ENCODE results near the gene GZMM.
A peak's percentile ranks its signal among the peaks of the same experiment; 100 is the strongest.

Gene GZMM

DNA sequence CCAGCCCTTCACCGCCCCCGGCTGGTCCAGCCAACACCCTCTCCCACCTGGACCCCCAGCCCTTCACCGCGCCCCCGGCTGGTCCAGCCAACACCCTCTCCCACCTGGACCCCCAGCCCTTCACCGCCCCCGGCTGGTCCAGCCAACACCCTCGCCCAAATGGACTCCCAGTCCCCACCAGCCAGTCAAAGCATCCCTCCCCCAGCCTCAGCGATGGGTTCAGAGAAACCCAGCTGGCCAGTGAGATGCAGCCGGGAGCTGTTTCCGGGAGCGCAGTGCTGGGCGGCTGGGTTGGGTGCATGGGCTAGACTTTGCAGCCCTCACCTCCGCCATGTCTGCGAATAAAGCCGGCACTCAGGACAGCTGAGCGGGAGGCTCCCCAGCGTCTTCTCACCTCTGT is 18.8 kb upstream of the GZMM start:
- H3K9me3 Mint-ChIP-seq, result no peaks in the 10 kb centered on the region
- H3K27ac Mint-ChIP-seq, result no peak overlapping the region
- H3K27me3 Mint-ChIP-seq, result peaks cover 1% of the 10 kb centered on the region

DNA sequence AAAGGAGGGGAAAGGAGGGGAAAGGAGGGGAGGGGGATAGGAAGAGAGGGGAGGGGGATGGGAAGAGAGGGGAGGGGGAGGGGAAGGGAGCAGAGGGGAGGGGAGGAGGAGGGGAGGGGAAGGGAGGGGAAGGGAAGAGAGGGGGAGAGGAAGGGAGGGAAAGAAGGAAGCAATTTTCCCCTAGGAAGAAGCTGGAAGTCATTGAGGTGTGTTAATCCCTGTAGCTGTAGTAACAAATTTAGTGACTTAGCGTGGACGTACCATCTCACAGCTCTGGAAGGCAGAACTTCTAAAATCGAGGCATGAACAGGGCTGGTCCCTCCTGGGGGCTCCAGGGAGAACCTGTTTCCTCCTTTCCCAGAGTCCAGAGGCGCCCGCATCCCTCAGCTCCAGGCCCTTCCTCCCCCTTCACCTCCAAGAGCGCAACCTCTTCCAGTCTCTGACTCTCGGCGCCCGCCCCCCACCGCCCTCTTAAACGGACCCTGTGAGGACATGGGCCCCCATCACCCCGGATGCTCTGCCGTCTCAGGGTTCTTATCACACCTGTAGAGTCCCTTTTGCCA is 17.9 kb upstream of the GZMM start:
- no peaks in the 10 kb centered on the region for H3K9me3 Mint-ChIP-seq
- H3K4me3 Mint-ChIP-seq, result no peak overlapping the region
- H3K27ac Mint-ChIP-seq, result no peak overlapping the region
- H3K4me1 Mint-ChIP-seq, result no peaks in the 10 kb centered on the region
- no peaks in the 10 kb centered on the region for H3K36me3 Mint-ChIP-seq
- H3K27me3 Mint-ChIP-seq, result peaks cover 1% of the 10 kb centered on the region

More for the DNA sequence above, 18.8 kb upstream of the GZMM start:
- no peak overlapping the region for H3K4me3 Mint-ChIP-seq
- no peaks in the 10 kb centered on the region for H3K36me3 Mint-ChIP-seq
- H3K4me1 Mint-ChIP-seq, result no peaks in the 10 kb centered on the region

DNA sequence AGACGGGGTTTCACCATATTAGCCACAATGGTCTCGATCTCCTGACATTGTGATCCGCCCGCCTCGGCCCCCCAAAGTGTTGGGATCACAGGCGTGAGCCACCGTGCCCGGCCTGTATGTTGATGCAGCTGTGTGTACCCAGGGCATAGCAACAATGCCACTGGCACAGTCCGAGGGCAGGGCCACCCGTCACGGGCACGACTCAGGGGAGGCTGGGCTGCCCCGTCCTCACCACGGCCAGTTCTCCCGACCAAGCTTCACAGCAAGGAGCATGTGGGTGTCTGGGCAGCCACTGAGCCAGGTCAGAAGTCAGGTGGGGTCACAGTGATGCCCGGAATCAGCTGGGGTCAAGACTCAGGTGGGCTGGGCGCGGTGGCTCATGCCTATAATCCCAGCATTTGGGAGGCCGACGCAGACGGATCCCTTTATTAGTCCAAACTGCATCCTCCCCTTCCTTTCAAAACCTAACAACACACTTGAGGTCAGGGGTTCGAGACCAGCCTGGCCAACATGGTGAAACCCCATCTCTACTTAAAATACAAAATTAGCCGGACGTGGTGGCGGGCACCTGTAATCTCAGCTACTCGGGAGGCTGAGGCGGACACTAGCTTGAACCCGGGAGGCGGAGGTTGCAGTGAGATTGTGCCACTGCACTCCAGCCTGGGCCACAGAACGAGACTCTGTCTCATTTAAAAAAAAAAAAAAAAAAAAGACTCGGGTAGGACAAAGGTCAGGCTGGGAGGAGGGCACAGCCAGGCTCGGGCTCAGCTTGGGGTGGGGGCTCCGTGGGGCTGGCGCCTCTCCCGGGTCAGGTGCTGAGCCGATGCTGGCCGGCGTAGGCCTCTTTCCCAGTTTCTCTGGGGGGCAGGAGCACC is 13.5 kb upstream of the GZMM start:
- Mint-ChIP-seq H3K27me3 (peaks cover 1% of the 10 kb centered on the region), H3K36me3 (no peaks in the 10 kb centered on the region), H3K4me1 (peaks cover 15% of the 10 kb centered on the region), H3K9me3 (no peaks in the 10 kb centered on the region), H3K27ac (peak overlapping the region; percentile 70), H3K4me3 (peak overlapping the region; percentile 82)

DNA sequence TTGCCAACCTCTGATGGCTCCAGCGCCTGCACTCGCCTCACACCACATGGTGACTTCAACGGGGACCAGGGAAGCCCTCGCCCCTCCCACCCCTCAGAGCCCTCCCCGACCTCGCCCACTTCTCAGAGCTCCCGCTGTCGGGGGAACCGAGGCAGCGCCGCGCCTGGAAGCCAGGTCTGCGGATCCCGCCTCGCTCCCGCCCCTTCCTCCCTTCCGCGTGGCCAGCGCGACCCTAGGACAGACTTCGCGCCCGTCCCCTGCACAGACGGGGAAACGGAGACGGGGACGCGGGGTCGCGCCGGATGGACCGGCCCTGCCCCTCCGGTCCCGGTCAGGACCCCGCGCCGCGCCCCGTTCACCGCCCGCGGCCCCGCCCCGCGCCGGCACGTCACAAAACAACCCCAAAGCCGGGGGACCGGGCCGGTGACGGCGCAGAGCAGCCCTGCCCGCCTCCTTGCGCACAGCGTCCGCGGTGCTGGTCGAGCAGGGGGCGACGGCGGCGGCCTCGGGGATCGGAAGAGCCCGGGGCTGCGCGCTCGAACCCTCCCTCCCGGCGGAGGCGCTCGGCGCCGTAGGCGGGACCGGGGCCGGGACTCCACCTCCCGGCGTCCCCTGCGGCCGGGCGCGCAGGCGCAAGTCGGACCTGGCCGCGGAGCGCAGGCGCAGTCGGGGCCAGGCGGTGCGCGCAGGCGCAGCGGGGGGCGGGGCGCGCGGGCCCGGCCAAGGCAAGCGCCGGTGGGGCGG is 12.7 kb upstream of the GZMM start:
- H3K27ac Mint-ChIP-seq, result peak overlapping the region; percentile 70
- H3K27me3 Mint-ChIP-seq, result peaks cover 1% of the 10 kb centered on the region
- no peaks in the 10 kb centered on the region for H3K9me3 Mint-ChIP-seq
- H3K36me3 Mint-ChIP-seq, result no peaks in the 10 kb centered on the region
- H3K4me3 Mint-ChIP-seq, result peak overlapping the region; percentile 82
- peaks cover 15% of the 10 kb centered on the region for H3K4me1 Mint-ChIP-seq

DNA sequence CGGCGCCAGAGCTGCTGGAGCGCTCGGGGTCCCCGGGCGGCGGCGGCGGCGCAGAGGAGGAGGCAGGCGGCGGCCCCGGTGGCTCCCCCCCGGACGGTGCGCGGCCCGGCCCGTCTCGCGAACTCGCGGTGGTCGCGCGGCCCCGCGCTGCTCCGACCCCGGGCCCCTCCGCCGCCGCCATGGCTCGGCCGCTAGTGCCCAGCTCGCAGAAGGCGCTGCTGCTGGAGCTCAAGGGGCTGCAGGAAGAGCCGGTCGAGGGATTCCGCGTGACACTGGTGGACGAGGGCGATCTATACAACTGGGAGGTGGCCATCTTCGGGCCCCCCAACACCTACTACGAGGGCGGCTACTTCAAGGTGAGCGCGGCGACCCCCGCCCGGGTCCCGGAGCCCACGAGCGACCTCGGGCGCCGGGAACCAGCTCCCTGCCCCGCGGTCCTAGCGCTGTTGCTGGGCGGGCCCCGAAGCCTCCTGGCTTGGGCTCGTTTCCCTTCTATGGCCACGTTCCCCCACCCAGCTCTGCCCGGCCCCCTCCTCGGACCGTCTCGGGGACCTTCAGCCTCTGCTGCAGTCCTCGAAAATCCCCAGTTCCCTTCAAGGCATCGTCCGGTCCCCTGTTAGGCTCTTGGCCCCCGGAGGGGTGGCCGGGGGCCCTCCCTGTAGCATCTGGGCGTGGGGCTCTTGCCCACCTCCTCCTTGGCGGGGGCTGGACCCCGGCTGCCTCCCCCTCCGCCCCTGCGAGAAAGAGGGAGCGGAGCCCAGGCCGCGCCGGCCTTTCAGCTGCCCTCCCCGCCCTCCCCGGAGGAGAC is 11.9 kb upstream of the GZMM start, which contains the start of gene CDC34:
Gene CDC34, plus strand, starts transcription at position 8 of the 808 bp plus-strand sequence. Its CDS starts 172 bp downstream, at position 180.
- Mint-ChIP-seq H3K27me3 (no peaks in the 10 kb centered on the region), H3K4me1 (peaks cover 15% of the 10 kb centered on the region), H3K36me3 (no peaks in the 10 kb centered on the region), H3K4me3 (peak within 1 kb of the TSS; percentile 86), H3K9me3 (no peaks in the 10 kb centered on the region), H3K27ac (peak within 1 kb of the TSS; percentile 70)

DNA sequence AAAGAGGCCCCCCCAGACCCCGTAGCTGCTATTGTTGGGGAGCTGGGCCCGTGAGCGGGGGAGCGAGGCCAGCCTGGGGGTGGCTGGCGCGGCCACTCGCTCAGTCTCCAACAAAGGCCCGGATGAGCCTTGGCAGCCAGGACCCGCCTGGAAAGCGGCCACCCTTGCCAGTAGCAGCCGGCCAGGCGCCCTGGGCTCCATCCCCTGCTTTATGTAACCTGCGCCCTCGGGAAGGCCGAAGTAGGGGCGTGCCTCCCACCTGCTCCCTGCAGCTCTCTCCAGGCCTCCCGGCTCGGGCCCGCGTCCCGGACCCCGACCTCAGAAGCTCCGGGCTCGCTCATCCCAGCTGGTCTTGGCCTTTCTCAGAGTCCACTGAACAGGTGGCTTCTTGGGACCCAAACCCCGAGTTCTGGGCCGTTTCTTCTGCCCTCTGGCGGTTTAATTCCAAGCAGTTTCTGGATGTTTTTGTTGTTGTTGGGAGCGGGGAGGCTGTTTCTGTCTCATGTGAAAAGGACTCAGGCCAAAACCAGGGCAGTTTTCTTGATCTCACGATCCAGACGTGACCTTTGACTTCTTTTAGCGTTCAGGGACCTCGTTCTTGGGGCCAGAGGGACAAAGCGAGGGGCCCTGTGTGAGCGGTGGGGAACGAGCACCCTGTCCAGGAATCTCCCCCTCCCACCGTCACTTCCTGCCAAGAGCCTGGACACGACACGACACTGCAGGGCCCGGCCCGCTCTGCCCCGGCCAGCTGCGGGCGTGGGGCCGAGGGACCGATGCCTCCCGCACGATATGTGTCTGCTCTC is 11.1 kb upstream of the GZMM start:
- H3K36me3 Mint-ChIP-seq, result no peaks in the 10 kb centered on the region
- H3K27me3 Mint-ChIP-seq, result no peaks in the 10 kb centered on the region
- H3K4me1 Mint-ChIP-seq, result peaks cover 15% of the 10 kb centered on the region
- H3K9me3 Mint-ChIP-seq, result no peaks in the 10 kb centered on the region
- peak overlapping the region; percentile 86 for H3K4me3 Mint-ChIP-seq
- H3K27ac Mint-ChIP-seq, result no peak overlapping the region

DNA sequence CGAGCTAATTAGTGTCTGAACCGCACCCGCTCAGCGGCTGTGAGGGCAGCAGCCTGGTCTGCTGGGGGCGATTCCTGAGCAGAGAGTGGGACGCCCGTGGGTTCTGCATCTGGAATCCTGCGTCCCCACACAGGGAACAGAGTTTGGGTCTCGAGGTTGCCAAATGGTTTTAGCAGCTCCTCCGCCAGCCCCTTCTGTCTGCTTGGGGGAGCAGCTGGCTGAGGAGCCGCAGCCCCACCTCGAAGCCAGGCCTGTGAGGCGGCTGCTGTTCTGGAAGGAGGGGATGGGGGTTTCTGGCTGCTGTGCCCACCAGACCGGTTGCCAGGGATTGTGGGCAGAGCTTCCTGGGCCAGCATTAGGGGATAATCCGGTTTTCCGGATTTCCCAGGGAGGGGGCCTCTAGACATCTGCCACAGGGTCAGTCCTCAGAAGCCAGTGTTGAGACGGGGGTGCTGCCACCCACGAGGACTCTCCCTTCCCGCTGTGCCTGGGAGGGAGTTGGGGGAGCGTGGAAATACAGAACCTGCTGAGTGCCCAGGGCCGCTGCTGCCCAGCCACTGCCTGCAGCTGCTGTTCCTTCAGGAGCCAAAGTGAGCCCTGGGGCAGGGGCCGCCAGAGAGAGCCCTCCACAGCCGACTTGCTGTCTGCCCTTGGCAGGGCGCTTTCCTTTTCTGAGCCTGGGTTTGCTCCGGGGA is 10.3 kb upstream of the GZMM start:
- Mint-ChIP-seq H3K27ac (no peak overlapping the region), H3K4me3 (peak overlapping the region; percentile 86), H3K27me3 (no peaks in the 10 kb centered on the region), H3K4me1 (peaks cover 15% of the 10 kb centered on the region), H3K36me3 (peaks cover 3% of the 10 kb centered on the region), H3K9me3 (no peaks in the 10 kb centered on the region)

DNA sequence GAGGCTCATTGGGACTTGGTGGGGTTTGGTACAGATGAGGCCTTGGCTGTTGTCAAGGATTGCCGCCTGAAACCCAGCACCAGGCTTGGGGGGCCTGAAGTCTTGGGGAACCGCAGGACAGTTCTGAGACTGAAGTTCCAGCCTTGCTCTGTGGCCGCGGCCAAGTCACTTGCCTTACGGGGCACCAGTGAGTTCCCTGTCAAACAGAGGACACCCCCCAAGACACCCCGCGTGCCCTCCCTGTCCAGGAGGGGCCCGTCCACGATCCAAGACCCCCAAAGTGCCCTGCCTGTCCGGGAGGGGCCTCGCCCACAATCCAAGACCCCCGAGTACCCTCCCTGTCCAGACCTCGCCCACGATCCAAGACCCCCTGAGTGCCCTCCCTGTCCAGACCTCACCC is 9.8 kb upstream of the GZMM start:
- Mint-ChIP-seq H3K36me3 (peaks cover 3% of the 10 kb centered on the region), H3K4me3 (peak overlapping the region; percentile 15), H3K9me3 (no peaks in the 10 kb centered on the region), H3K27me3 (no peaks in the 10 kb centered on the region), H3K4me1 (peaks cover 15% of the 10 kb centered on the region), H3K27ac (no peak overlapping the region)

DNA sequence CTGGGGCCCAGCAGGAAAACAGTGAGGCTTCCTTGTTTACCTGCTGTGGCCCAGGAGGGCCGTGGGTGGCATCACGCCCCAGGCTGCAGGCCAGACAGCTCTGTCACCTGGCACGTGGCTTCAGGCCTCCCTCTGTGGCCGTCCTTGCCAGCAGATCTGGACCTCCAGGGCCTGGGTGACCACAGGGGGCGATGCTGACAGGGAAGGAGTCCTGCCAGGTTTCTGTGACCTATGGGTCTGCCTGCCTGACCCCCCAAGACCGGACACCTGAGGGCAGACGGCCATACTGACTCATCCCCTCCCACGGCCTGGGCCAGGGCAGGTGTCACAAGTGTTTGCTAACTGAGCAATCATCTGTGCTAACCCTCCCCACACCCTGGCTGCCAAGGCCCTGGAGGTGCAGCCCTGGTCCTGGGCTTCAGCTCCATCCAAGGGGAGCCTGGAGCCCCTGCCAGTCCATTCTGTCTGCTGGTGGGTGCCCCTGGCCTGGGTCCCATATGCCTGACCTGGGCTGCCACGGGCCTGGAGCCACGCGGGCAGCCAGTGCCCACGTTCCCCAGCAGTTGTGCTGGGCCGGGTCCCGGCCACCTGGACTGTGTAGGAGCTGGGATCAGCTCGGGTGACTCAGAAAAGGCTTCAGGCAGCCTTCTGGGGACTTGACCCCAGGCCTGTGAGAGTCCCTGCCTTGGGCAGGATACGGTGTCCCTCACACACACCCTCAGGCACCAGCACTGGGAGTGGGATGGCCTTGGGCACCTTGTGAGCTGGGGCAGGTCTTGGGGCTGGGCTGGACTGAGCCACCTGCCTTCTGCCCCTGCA is 8.6 kb upstream of the GZMM start:
- Mint-ChIP-seq H3K36me3 (peaks cover 3% of the 10 kb centered on the region), H3K4me1 (peaks cover 15% of the 10 kb centered on the region), H3K27me3 (no peaks in the 10 kb centered on the region), H3K9me3 (no peaks in the 10 kb centered on the region), H3K27ac (no peak overlapping the region), H3K4me3 (peak overlapping the region; percentile 60)

DNA sequence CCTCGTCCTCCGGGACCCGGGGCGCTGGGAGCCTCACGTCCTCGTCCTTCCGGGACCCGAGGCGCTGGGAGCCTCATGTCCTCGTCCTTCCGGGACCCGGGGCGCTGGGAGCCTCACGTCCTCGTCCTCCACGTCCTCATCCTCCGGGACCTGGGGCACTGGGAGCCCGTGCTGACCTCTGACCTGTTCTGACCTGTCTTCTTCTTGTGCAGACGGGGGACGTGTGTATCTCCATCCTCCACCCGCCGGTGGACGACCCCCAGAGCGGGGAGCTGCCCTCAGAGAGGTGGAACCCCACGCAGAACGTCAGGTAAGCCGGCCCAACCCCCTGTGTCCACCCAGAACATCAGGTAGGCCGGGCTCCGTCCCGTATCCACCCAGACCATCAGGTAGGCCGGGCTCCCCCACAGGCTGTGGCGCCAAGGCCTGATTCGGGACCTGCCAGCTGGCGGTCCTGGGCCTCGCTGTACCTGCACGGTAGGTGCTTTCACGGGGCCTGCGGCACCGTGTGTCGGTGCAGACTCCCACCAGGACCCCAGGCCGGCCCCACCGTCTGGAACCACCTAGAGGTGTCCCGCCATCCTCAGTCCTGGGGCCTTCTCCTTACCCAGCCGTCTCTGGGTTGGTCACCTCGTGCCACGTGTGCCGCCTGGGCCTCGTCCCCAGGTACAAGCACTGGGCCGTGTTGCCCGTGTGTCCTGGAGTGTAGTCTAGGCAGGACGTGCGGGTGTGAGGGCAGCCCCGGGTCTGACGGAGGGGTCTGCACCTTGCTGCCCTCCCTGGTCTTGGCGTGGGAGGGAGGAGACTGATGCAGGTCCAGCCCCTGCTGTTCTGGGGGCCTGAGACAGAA is 7.6 kb upstream of the GZMM start:
- no peak overlapping the region for H3K4me3 Mint-ChIP-seq
- peaks cover 3% of the 10 kb centered on the region for H3K36me3 Mint-ChIP-seq
- peaks cover 15% of the 10 kb centered on the region for H3K4me1 Mint-ChIP-seq
- no peak overlapping the region for H3K27ac Mint-ChIP-seq
- no peaks in the 10 kb centered on the region for H3K9me3 Mint-ChIP-seq
- no peaks in the 10 kb centered on the region for H3K27me3 Mint-ChIP-seq

DNA sequence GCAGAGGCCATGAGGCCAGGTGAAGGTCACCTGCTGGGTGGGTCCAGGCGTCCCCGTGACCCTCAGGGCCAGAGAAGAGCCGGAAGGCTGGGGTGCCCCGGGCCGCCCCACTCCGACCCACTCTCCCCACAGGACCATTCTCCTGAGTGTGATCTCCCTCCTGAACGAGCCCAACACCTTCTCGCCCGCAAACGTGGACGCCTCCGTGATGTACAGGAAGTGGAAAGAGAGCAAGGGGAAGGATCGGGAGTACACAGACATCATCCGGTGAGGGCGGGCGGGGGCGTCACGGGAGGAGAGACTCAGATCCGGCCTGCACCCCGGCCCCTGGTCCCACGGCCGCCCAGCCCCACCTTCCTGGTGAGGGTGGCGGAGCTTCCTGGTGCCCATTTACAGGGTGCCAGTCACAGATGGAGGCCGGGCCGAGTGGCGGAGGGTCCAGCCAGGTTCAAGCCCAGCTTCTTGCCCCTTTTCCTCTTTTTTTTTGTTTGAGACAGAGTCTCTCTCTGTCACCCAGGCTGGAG is 6.9 kb upstream of the GZMM start:
- H3K4me1 Mint-ChIP-seq, result peaks cover 15% of the 10 kb centered on the region
- no peaks in the 10 kb centered on the region for H3K27me3 Mint-ChIP-seq
- H3K9me3 Mint-ChIP-seq, result no peaks in the 10 kb centered on the region
- no peak overlapping the region for H3K4me3 Mint-ChIP-seq
- peaks cover 3% of the 10 kb centered on the region for H3K36me3 Mint-ChIP-seq
- H3K27ac Mint-ChIP-seq, result no peak overlapping the region

DNA sequence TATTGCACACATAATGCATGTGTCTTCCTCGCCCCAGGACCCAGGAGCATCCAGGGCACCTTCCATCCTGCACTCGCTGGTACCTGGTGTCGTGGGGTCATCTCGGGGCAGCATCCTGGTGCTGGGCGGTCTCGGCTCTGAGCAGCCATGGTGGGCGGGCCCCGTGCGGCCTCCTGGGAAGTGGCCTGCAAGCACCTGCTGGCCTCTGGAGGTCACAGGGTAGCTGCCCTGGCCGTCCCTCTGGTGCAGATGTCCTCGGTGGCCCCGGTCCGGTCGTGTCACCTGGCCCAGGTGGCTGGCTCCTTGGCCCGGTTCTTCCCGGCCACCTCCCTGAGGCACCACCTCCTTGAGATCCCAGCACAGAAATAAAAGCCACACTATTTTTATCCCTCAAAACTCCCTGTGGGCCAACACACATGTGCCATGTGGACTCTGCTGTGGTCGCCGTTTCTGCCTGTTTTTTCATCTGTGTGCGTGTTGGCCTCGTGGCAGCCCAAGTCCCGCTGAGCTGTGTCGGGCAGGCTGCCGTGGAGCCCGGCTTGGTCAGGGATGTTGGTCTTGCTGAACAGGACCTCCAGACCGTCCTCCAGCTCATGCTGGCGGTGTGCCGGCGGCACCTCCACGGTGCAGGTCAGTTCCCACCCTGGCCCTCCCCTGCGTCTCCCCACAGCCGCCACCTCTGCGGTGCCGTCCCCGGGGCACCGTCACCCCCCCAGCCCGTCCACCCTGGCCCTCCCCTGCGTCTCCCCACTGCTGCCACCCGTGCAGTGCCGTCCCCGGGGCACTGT is 5.0 kb upstream of the GZMM start:
- H3K36me3 Mint-ChIP-seq, result peaks cover 3% of the 10 kb centered on the region
- no peak overlapping the region for H3K27ac Mint-ChIP-seq
- no peaks in the 10 kb centered on the region for H3K27me3 Mint-ChIP-seq
- peaks cover 15% of the 10 kb centered on the region for H3K4me1 Mint-ChIP-seq
- H3K4me3 Mint-ChIP-seq, result no peak overlapping the region
- no peaks in the 10 kb centered on the region for H3K9me3 Mint-ChIP-seq

Data from activated naive CD4-positive, alpha-beta T cell treated with anti-CD3 and anti-CD28 coated beads, Interleukin-2, amount 50 U/mL, for 24 hours (primary cell).